ENCODE data around the gene CHKB. TPM values are rescaled to one million over a fixed set of nuclear protein-coding genes. Genes with fewer than 3 reads are reported as not detected.

Gene CHKB
- total RNA-seq, 1 donor from 2014 or later = 116 TPM

- peaks cover 28% of the 10 kb centered on the region for H3K4me1 Mint-ChIP-seq
- H3K27me3 Mint-ChIP-seq (ENCODE audit: low read depth) = no peaks in the 10 kb centered on the region
- no peaks in the 10 kb centered on the region for H3K9me3 Mint-ChIP-seq
- H3K4me3 Mint-ChIP-seq = peak overlapping the region; percentile 71
- no peaks in the 10 kb centered on the region for H3K36me3 Mint-ChIP-seq
- DNase-seq (ENCODE audit: low spot score in 2 of 2, unreplicated experiment in 2 of 2) = no peak
- TF ChIP-seq, protein P1, sequence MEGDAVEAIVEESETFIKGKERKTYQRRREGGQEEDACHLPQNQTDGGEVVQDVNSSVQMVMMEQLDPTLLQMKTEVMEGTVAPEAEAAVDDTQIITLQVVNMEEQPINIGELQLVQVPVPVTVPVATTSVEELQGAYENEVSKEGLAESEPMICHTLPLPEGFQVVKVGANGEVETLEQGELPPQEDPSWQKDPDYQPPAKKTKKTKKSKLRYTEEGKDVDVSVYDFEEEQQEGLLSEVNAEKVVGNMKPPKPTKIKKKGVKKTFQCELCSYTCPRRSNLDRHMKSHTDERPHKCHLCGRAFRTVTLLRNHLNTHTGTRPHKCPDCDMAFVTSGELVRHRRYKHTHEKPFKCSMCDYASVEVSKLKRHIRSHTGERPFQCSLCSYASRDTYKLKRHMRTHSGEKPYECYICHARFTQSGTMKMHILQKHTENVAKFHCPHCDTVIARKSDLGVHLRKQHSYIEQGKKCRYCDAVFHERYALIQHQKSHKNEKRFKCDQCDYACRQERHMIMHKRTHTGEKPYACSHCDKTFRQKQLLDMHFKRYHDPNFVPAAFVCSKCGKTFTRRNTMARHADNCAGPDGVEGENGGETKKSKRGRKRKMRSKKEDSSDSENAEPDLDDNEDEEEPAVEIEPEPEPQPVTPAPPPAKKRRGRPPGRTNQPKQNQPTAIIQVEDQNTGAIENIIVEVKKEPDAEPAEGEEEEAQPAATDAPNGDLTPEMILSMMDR (IDR thresholded peaks at IDR 0.05; ENCODE audit: unreplicated experiment) = no peak
- peak overlapping the region; percentile 59 for H3K27ac Mint-ChIP-seq
Measured at GRCh38 chr22:50626850-50627641, 44.4 kb upstream of the CHKB start.

GRCh38 chr22:50626314-50626849 lies 43.7 kb upstream of the CHKB start:
- H3K36me3 Mint-ChIP-seq = no peaks in the 10 kb centered on the region
- H3K4me1 Mint-ChIP-seq = peaks cover 30% of the 10 kb centered on the region
- peak overlapping the region; percentile 63 for H3K4me3 Mint-ChIP-seq
- H3K27me3 Mint-ChIP-seq (ENCODE audit: low read depth) = no peaks in the 10 kb centered on the region
- no peaks in the 10 kb centered on the region for H3K9me3 Mint-ChIP-seq
- DNase-seq (ENCODE audit: low spot score in 2 of 2, unreplicated experiment in 2 of 2) = no peak
- TF ChIP-seq, protein P1 (IDR thresholded peaks at IDR 0.05; ENCODE audit: unreplicated experiment) = no peak
- H3K27ac Mint-ChIP-seq = no peak overlapping the region

GRCh38 chr22:50625568-50626313 lies 43.1 kb upstream of the CHKB start:
- no peak for DNase-seq (ENCODE audit: low spot score in 2 of 2, unreplicated experiment in 2 of 2)
- Mint-ChIP-seq H3K4me1 (peaks cover 36% of the 10 kb centered on the region), H3K27ac (no peak overlapping the region), H3K4me3 (no peak overlapping the region), H3K36me3 (no peaks in the 10 kb centered on the region), H3K9me3 (no peaks in the 10 kb centered on the region), H3K27me3 (ENCODE audit: low read depth) (no peaks in the 10 kb centered on the region)
- TF ChIP-seq, protein P1 (IDR thresholded peaks at IDR 0.05; ENCODE audit: unreplicated experiment) = no peak

DNA sequence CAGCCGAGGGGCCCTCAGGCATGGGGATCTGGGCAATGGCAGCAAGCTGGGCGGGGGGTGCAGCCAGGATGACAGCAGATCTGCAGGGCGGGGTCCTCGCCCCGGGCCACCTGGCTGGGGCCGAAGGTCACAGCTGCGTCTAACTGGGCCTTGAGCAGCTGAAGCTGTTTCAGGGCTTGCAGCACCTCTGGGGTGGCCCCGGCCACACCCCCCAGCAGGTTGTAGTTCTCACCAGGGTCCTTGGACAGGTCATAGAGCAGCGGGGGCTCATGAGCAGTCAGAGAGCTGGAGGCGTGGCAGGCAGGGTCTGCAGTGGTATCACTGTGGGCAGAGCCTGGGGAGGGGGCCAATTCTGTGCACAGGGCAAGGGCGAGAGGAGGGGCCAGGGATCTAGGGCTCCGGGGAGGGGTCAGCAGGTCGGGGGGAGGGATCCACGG lies 42.5 kb upstream of the CHKB start:
- Mint-ChIP-seq H3K27ac (no peak overlapping the region), H3K27me3 (ENCODE audit: low read depth) (no peaks in the 10 kb centered on the region), H3K4me1 (peaks cover 38% of the 10 kb centered on the region), H3K9me3 (no peaks in the 10 kb centered on the region), H3K4me3 (no peak overlapping the region), H3K36me3 (no peaks in the 10 kb centered on the region)
- TF ChIP-seq, protein P1 (IDR thresholded peaks at IDR 0.05; ENCODE audit: unreplicated experiment) = no peak
- DNase-seq (ENCODE audit: low spot score in 2 of 2, unreplicated experiment in 2 of 2) = no peak

DNA sequence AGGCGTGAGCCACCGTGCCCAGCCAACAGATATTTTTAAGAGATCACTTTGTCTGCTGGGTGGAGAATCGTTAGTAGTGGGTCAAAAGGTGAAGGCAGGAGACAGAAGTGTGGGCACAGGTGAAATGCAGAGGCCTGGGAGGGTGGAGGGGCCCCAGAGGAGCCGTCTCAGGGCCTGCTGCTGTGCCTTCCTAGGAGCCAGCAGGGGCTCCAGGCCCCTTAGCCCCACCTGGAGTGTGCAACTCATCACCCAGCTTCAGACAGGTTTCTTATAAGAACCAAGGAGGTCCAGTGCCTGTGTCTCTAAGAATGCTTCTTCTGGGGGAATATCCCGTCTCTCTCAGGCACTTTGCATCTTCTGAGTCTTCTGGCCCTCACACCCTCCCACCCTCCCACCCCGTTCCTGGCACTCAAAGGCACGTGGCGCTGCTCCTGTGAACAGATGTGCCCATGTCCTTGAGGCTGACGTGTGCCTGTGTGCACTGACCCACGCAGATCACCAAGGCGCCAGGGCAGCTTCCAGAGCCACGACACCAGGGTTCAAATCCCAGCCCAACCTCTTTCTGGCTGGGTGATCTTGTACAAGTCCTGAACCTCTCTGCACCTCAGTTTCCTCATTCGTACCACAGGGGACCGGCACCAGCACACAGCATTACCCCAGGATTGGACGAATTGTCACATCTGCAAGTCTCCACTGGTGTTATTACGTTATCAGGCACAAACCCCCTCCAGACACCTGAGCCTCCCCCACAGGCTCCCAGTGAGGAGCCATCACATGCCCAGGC lies 41.9 kb upstream of the CHKB start:
- DNase-seq (ENCODE audit: low spot score in 2 of 2, unreplicated experiment in 2 of 2) = no peak
- TF ChIP-seq, protein P1 (IDR thresholded peaks at IDR 0.05; ENCODE audit: unreplicated experiment) = no peak
- no peak overlapping the region for H3K4me3 Mint-ChIP-seq
- H3K9me3 Mint-ChIP-seq = no peaks in the 10 kb centered on the region
- no peak overlapping the region for H3K27ac Mint-ChIP-seq
- H3K36me3 Mint-ChIP-seq = no peaks in the 10 kb centered on the region
- peaks cover 35% of the 10 kb centered on the region for H3K4me1 Mint-ChIP-seq
- H3K27me3 Mint-ChIP-seq (ENCODE audit: low read depth) = peaks cover 2% of the 10 kb centered on the region

All from mesothelial cell of epicardium (in vitro differentiated cells).